Panc1 (cell line): Measurements from ENCODE around the gene NEFH.

ENCODE experiments used
- SIN3A ChIP-seq: IDR thresholded peaks from 2 replicates; pipeline ENCODE4 v1.6.1; 2012; ENCODE audit warnings: low read depth, mild to moderate bottlenecking, low read length, moderate library complexity, borderline replicate concordance; ENCODE audit not compliant: insufficient read depth
- TF ChIP-seq, protein P1 (sequence below), 2 experiments: IDR thresholded peaks; 2 replicates each; pipeline ENCODE4 v1.6.1; 2011 to 2012; ENCODE audit warnings: low read depth in 2 of 2, control low read depth in 1 of 2, low read length in 1 of 2, mild to moderate bottlenecking in 1 of 2, moderate library complexity in 1 of 2; ENCODE audit not compliant: insufficient read depth in 1 of 2

DNA sequence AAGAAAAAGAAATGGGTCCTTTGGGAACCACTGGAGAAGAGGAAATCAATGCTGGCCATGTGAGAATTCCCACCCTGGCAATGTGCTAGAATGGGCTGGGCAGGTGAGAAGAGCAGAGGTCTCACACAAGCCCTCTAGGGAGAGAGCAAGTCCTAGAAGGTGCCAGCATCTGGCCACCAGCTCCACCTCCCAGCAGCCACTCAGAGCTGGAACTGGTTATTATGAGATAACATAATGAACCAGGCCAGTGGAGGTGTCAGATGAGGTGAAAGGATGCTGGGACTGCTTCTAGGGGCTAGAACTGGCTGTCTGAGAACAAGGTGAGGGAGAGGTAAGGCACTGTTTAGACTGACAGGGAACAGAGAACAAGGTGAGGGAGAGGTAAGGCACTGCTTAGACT, 29.3 kb downstream of the NEFH start:
- no peak for TF ChIP-seq SIN3A
- TF ChIP-seq, protein P1, sequence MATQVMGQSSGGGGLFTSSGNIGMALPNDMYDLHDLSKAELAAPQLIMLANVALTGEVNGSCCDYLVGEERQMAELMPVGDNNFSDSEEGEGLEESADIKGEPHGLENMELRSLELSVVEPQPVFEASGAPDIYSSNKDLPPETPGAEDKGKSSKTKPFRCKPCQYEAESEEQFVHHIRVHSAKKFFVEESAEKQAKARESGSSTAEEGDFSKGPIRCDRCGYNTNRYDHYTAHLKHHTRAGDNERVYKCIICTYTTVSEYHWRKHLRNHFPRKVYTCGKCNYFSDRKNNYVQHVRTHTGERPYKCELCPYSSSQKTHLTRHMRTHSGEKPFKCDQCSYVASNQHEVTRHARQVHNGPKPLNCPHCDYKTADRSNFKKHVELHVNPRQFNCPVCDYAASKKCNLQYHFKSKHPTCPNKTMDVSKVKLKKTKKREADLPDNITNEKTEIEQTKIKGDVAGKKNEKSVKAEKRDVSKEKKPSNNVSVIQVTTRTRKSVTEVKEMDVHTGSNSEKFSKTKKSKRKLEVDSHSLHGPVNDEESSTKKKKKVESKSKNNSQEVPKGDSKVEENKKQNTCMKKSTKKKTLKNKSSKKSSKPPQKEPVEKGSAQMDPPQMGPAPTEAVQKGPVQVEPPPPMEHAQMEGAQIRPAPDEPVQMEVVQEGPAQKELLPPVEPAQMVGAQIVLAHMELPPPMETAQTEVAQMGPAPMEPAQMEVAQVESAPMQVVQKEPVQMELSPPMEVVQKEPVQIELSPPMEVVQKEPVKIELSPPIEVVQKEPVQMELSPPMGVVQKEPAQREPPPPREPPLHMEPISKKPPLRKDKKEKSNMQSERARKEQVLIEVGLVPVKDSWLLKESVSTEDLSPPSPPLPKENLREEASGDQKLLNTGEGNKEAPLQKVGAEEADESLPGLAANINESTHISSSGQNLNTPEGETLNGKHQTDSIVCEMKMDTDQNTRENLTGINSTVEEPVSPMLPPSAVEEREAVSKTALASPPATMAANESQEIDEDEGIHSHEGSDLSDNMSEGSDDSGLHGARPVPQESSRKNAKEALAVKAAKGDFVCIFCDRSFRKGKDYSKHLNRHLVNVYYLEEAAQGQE (IDR thresholded peaks at IDR 0.05; ENCODE audit: insufficient read depth in 1 of 2, low read depth in 2 of 2, low read length in 1 of 2): no peak
